Fibroblast of skin of left quadriceps (primary cell): ENCODE data around the gene F2R.
"Not testable (repeated sequence)": the region's sequence is repeated elsewhere in the genome, so short reads cannot be mapped to it uniquely, and the experiment has no call there.

Experiments used
- DNase-seq, 2 experiments: peaks; one replicate each; pipeline ENCODE4 v3.0.0-alpha.2; 2013; ENCODE audit warnings: low read depth in 2 of 2

The F2R gene

GRCh38 chr5:76715736-76716455 is at the start of gene F2R:
Gene F2R, plus strand, starts transcription at chr5:76716126. Its CDS starts 182 bp downstream, at chr5:76716308.
- no peak for DNase-seq

DNA sequence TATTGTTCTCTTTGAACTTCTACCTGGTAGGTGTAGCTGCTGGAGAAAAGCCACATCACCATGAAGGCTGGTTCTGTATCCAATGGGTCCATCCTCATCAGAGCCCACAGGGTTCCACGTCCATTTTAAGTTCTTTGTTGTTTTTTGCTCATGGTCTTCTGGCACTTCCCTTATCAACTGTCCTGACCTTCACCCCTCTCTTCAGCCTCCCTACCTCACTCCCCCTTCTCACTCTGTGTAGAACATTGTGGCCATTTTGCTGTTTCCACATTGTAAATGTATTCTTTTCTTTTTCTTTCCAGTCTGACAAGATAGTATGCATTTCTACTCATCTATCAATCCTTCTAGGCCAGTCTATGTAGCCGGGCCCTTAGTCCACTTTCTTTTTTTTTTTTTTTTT is 48.4 kb upstream of the F2R start:
- DNase-seq: no peak

- no peak for DNase-seq
Observed at GRCh38 chr5:76669245-76669644, 46.7 kb upstream of the F2R start.

DNA sequence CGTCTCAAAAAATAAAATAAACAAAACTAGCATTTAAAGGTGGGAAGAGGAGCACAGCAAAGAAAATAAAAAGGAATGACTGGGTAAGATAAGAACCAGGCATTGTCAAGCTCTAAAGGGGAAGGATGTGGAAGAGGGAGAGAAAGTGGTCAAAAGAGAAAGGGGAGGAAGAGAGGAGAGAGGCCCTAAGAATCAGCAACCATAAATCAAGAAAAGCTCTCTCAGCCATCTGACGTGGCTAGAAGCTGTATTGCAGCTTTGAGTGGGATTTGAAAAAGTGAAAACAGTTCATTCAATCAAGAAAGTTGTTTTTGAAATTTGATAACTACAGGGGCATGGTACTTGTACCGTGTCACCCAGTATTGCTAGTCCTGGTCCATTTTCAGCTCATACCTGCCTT is 45.4 kb upstream of the F2R start:
- DNase-seq: no peak

- DNase-seq: no peak
Observed at GRCh38 chr5:76672242-76672641, 43.7 kb upstream of the F2R start.

GRCh38 chr5:76673125-76673524 is 42.8 kb upstream of the F2R start:
- DNase-seq: no peak

- no peak for DNase-seq
Observed at GRCh38 chr5:76674330-76675066, 41.4 kb upstream of the F2R start.

DNA sequence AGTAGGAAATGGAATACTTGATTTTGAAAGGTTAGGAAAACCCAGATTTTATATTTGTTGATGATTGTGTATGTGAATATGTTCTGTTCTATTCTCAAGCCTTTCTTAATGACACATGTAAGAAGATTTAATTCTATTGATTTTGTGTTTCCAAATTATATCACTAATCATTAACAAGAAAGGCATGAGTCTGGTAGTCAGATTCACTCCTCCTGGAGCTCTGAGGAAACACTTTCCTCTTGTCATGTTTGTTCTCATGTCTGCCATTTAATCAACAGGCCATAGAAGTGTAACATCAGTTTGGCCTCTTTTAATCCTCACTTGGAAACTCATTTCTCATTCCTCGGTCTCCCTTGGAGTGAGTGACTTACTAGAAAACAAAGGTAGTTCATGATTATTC is 40.6 kb upstream of the F2R start:
- DNase-seq: no peak

DNA sequence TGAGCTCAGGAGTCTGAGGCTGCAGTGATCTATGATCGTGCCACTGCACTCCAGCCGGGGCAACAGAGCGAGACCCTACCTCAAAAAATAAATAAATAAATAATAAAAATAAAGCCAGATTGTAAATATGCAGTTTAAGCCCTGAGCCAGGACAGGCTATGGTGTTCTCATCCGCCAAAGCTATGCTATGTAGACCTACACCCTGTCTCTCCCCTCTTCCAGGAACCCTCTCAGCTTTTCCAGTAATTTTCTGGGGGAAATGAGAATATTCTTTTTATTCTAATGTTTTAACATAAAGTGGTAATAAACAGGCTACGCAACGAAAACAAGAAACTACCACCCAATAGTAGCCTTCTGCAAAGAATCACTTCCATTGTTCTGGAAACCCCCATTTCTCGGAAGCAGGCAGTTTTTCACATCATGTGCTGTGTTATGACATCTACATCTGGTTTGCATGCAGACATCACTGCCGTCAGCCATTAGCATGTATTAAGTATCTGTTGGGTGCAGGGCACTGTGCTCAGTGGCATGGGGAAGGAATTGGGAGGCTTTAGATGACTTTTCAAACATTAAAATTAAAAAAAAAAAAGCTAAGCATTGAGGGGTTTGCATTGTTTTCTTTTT is 38.0 kb upstream of the F2R start:
- no peak for DNase-seq

- no peak for DNase-seq
Observed at GRCh38 chr5:76679231-76679630, 36.7 kb upstream of the F2R start.

- DNase-seq: not testable (repeated sequence)
Observed at GRCh38 chr5:76680826-76681225, 35.1 kb upstream of the F2R start.

GRCh38 chr5:76681287-76681686 is 34.6 kb upstream of the F2R start:
- DNase-seq: no peak

- DNase-seq: no peak
Observed at GRCh38 chr5:76682387-76682786, 33.5 kb upstream of the F2R start.

- DNase-seq: no peak
Observed at GRCh38 chr5:76683816-76684731, 31.9 kb upstream of the F2R start.

DNA sequence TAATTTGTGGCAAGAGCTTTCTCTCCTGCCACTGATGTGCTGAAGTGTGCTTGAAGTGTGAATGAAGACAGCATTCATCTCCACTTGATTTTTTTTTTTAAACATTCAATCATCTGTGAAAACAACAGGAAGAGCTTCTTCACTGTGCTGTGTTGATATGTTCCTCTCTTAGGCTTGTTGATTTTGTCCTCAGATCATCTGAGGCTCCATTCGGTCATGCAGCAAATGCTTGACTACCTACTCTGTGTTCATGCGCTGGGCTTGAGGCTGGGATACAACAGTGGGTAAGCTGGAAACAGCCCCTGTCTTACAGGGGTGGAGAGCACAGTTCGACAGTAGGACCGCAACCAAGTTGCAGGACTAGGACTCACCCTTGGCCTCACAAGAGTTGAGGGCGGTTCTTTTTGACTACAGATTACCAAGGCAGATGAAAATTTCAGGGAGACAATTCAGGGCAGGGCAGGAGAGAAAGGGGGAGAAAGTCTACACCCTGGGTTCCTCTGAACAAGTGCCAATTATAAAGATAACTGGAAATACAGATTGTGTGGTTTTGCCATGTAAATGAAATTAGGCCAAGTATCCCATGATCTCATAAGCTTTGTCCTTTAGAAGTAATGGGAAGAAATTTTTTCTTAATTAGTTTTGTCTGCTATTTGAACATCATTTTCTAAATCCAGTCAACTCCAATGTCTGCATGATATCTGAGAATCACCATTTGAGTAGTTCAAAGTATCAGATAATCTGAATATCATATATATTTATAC is 31.0 kb upstream of the F2R start:
- no peak for DNase-seq

- no peak for DNase-seq
Observed at GRCh38 chr5:76685704-76686103, 30.2 kb upstream of the F2R start.

GRCh38 chr5:76688212-76688611 is 27.7 kb upstream of the F2R start:
- no peak for DNase-seq

DNA sequence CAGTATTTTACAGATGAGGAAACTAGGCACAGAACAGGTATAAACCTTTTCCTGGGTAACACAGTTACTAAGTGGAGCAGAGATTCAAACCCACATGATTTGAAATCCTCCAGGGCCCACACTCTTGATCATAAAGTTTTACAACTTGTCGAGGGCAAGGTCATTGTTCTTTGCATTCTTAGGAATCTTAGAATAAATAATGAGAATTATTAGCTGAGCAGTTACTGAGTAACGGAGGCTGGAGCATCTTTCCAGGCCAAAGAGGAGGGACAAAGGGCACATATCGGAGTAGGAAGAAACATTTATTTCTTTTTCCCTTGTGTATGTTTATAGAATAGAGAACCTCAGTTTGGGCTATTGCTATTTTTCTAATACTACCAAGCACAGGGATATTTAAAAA is 27.1 kb upstream of the F2R start:
- DNase-seq: peak in 1 of 2 experiments; percentile 47

GRCh38 chr5:76689321-76690036 is 26.4 kb upstream of the F2R start:
- DNase-seq: peak; percentile 99

- no peak for DNase-seq
Observed at GRCh38 chr5:76690037-76690679, 25.8 kb upstream of the F2R start.
